GM12878 (cell line): ENCODE measurements around the gene FXYD7. TPM values are rescaled to one million over a fixed set of nuclear protein-coding genes. Genes with fewer than 3 reads are reported as not detected.

Source experiments
- ATAC-seq: fragments of 200-7000 bp; cut with Tn5 transposase; 3 replicates; pipeline ENCODE4 v1.9.1; 2020; ENCODE audit warnings: mild to moderate bottlenecking, moderate library complexity
- BruUV-seq: library from RNA; stranded (reverse); fragments of 400-500 nt; replicated peaks from 2 replicates; lab custom pipeline; 2021; lab: Mats Ljungman, UMichigan
- CTCF ChIA-PET: fragments of 300-600 bp; sonication (Branson Sonifier 250); formaldehyde crosslinking; extraction: SDS; loops from one replicate; lab custom pipeline; 2021; ENCODE audit warnings: inconsistent platforms; lab: Yijun Ruan, JAX
- POLR2A ChIA-PET: fragments of 350-600 bp; formaldehyde crosslinking; extraction: SDS; loops from one replicate; lab custom pipeline; 2021; ENCODE audit warnings: inconsistent platforms; lab: Charles Lee
- RAD21 ChIA-PET: fragments of 300-600 bp; sonication (Branson Sonifier 250); formaldehyde crosslinking; loops from one replicate; lab custom pipeline; 2023; ENCODE audit warnings: antibody characterized with exemption; ENCODE audit not compliant: unreplicated experiment; lab: Charles Lee
- SMC1A ChIA-PET: fragments of 300-600 bp; sonication (Branson Sonifier 250); formaldehyde crosslinking; loops from one replicate; lab custom pipeline; 2023; ENCODE audit not compliant: unreplicated experiment, uncharacterized antibody; lab: Charles Lee
- DNase-seq: peaks from one replicate; pipeline ENCODE4 v3.0.0-alpha.2; 2011; ENCODE audit warnings: low read depth, low spot score
- FAIRE-seq: peaks from 3 replicates; lab custom pipeline; 2011; peaks lifted over from hg19 to GRCh38; lab: Jason Lieb, UNC
- H2AFZ ChIP-seq: 2 replicates; pipeline ENCODE4 v1.6.0; 2011; ENCODE audit warnings: low read depth, low read length, control low read depth; ENCODE audit not compliant: control insufficient read depth
- H3K27ac ChIP-seq: 2 replicates; pipeline ENCODE4 v1.5.1; 2011; ENCODE audit warnings: control low read depth; ENCODE audit not compliant: control insufficient read depth, insufficient read depth
- H3K27me3 ChIP-seq, 2 experiments: replicated peaks in 1 of 2; 2 replicates each; pipeline versions ENCODE4 v1.6.0 to v1.6.1; 2011; ENCODE audit warnings: low read length in 1 of 2; ENCODE audit not compliant: control insufficient read depth in 2 of 2, insufficient read depth in 2 of 2
- H3K36me3 ChIP-seq, 2 experiments: 2 replicates each; pipeline ENCODE4 v1.5.1; 2011; ENCODE audit warnings: low read length in 1 of 2; ENCODE audit not compliant: control insufficient read depth in 2 of 2, insufficient read depth in 2 of 2
- H3K4me1 ChIP-seq: 2 replicates; pipeline ENCODE4 v1.6.1; 2011; ENCODE audit warnings: mild to moderate bottlenecking, low read length, moderate library complexity, mixed read lengths; ENCODE audit not compliant: control insufficient read depth, insufficient read depth
- H3K4me2 ChIP-seq: 2 replicates; pipeline ENCODE4 v1.6.0; 2011; ENCODE audit warnings: control low read depth; ENCODE audit not compliant: control insufficient read depth, insufficient read depth
- H3K4me3 ChIP-seq: fragments of 200-600 bp; sonication (generic); 2 replicates; pipeline ENCODE4 v1.5.1; 2016
- H3K79me2 ChIP-seq: 2 replicates; pipeline ENCODE4 v1.6.0; 2011; ENCODE audit warnings: low read length; ENCODE audit not compliant: control insufficient read depth, insufficient read depth
- H3K9ac ChIP-seq: 2 replicates; pipeline ENCODE4 v1.8.0; 2011; ENCODE audit warnings: low read length, control low read depth, mixed read lengths; ENCODE audit not compliant: control insufficient read depth, insufficient read depth
- H3K9me3 ChIP-seq: replicated peaks from 3 replicates; pipeline ENCODE4 v1.5.1; 2011; ENCODE audit warnings: mild to moderate bottlenecking, low read length; ENCODE audit not compliant: control insufficient read depth, insufficient read depth
- H4K20me1 ChIP-seq: 2 replicates; pipeline ENCODE4 v1.6.0; 2011; ENCODE audit not compliant: control insufficient read depth, insufficient read depth
- CREM ChIP-seq: IDR thresholded peaks from 2 replicates; pipeline ENCODE4 v1.6.1; 2014; ENCODE audit warnings: antibody characterized with exemption, low read depth
- KLF5 ChIP-seq: fragments of 450-650 bp; IDR thresholded peaks from 2 replicates; pipeline ENCODE4 v1.6.1; 2014; ENCODE audit warnings: mild to moderate bottlenecking; ENCODE audit not compliant: partially characterized antibody
- NR2F1 ChIP-seq: fragments of 450-650 bp; conservative IDR thresholded peaks from 2 replicates; pipeline ENCODE4 v1.6.1; 2017; ENCODE audit warnings: mild to moderate bottlenecking
- PAX8 ChIP-seq: fragments of 450-650 bp; IDR thresholded peaks from 2 replicates; pipeline ENCODE4 v1.6.1; 2017; ENCODE audit warnings: mild to moderate bottlenecking, moderate library complexity
- POLR2AphosphoS2 ChIP-seq: IDR thresholded peaks from 2 replicates; pipeline ENCODE4 v1.6.1; 2011; ENCODE audit warnings: low read depth, mild to moderate bottlenecking, low read length, improper control_type of control experiment, moderate library complexity
- RUNX3 ChIP-seq: IDR thresholded peaks from 2 replicates; pipeline ENCODE4 v1.6.1; 2012; ENCODE audit warnings: low read length, inconsistent platforms
- SMC3 ChIP-seq: IDR thresholded peaks from 2 replicates; pipeline ENCODE4 v1.6.1; 2011; ENCODE audit warnings: low read length, improper control_type of control experiment, borderline replicate concordance
- TAF1 ChIP-seq: IDR thresholded peaks from 2 replicates; pipeline ENCODE4 v1.6.1; 2011; ENCODE audit warnings: mild to moderate bottlenecking, low read depth, low read length, borderline replicate concordance
- WGBS: methylation state at CpG from one replicate; pipeline ENCODE4 v1.1.6; 2016; ENCODE audit warnings: low lambda C conversion rate; ENCODE audit not compliant: insufficient replicate concordance, insufficient coverage; ENCODE audit errors: missing lambda C conversion rate; 5-methylcytosine and 5-hydroxymethylcytosine counted together
- in situ Hi-C: fragments of 300-500 bp; cut with MboI; formaldehyde crosslinking; loops from 9 replicates; pipeline ENCODE4 v1.14.3; 2018; ENCODE audit warnings: mixed read lengths
- intact Hi-C: fragments of 100-400 bp; cut with micrococcal nuclease; formaldehyde crosslinking; loops from one replicate; pipeline ENCODE4 v1.14.2; 2022; ENCODE audit not compliant: unreplicated experiment
- polyA plus RNA-seq, 11 experiments: library from polyadenylated mRNA; depleted of rRNA in 4 of 11; unstranded in 6 of 11; stranded (reverse) in 5 of 11; fragments of >200 nt; fragmentation: Nextera tagmentation in 4 of 11; fragmentation: Illumina TruSeq in 1 of 11; extraction: Ambion mirVana in 4 of 11; extraction: Trizol in 1 of 11; gene quantifications; 1 replicate in 1 of 11; 2 replicates in 10 of 11; pipeline versions ENCODE4 v1.2.1 to v1.2.3, GENCODE V29; 2011 to 2016; ENCODE audit warnings: inconsistent platforms in 2 of 11, missing spikeins in 2 of 11, low read depth in 1 of 11
- total RNA-seq, 4 experiments: library from RNA; depleted of rRNA in 3 of 4; stranded (reverse); fragments of >200 nt in 3 of 4; fragmentation: Illumina TruSeq in 1 of 4; extraction: Trizol in 1 of 4; gene quantifications; 2 replicates each; pipeline versions ENCODE4 v1.2.1 to v1.2.3, GENCODE V29; 2013 to 2021
- TF ChIP-seq, protein P1 (sequence below): fragments of 450-650 bp; IDR thresholded peaks from 2 replicates; pipeline ENCODE4 v1.6.1; 2014; ENCODE audit warnings: mild to moderate bottlenecking
- TF ChIP-seq, protein P2 (sequence below): fragments of 150-350 bp; IDR thresholded peaks from 2 replicates; pipeline ENCODE4 v1.6.1; 2014; ENCODE audit warnings: mild to moderate bottlenecking, low read depth, low read length
- TF ChIP-seq, protein P3 (sequence below): IDR thresholded peaks from 2 replicates; pipeline ENCODE4 v1.6.1; 2012; ENCODE audit warnings: low read depth, low read length, improper control_type of control experiment

The FXYD7 gene
- total and polyA plus RNA-seq, 10 of the 15 experiments (the other 5 are each of a cell fraction or from before 2014, with no cell fraction given), result 0.07 to 0.28 (median 0.12) TPM; not detected in 7

DNA sequence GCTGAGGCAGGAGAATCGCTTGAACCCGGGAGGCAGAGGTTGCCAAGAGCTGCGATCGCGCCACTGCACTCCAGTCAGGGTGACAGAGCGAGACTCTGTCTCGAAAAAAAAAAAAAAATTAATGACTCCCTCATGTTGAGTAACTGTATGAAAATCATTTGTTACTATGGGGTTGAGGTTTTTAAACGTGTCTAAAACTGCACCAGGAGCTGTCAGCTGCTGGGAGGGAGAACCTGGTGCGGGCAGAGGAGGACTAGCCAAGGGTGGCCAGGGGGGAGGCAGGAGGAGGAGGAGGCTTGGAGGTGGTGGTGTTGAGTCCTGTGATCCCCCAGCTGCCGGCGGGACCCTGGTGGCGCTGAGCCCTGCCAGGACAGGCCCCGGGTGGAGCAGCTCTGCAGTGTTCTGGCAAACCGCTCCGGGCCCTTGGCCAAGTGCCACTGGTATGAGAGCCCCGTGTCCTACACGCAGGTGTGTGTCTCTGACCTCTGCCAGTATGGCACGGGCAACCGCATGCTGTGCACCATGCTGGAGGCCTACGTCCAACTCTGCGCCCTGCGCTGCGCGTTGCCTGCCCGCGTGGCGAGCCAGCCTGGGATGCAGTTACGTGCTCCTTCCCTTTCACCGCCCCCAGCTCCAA lies 44.5 kb upstream of the FXYD7 start:
- no peaks in the 10 kb centered on the region for H3K9me3 ChIP-seq
- FAIRE-seq, result no peak
- H3K4me3 ChIP-seq, result no peak overlapping the region
- WGBS, result 71% methylated on average over 29 of the region's 29 CpGs
- intact Hi-C loops, result no loop called here
- H3K27me3 ChIP-seq, result no peaks in the 10 kb centered on the region; a peak in 1 of 4 replicates
- H2AFZ ChIP-seq, result no peak overlapping the region
- BruUV-seq, result no TSS peak
- no peak overlapping the region for H3K27ac ChIP-seq
- no peak overlapping the region for H3K9ac ChIP-seq
- no peaks in the 10 kb centered on the region for H3K79me2 ChIP-seq
- TF ChIP-seq PAX8 (no peak), KLF5 (no peak), TAF1 (no peak), CREM (no peak), RUNX3 (no peak), SMC3 (no peak), NR2F1 (no peak), POLR2AphosphoS2 (no peak)
- TF ChIP-seq, protein P1, sequence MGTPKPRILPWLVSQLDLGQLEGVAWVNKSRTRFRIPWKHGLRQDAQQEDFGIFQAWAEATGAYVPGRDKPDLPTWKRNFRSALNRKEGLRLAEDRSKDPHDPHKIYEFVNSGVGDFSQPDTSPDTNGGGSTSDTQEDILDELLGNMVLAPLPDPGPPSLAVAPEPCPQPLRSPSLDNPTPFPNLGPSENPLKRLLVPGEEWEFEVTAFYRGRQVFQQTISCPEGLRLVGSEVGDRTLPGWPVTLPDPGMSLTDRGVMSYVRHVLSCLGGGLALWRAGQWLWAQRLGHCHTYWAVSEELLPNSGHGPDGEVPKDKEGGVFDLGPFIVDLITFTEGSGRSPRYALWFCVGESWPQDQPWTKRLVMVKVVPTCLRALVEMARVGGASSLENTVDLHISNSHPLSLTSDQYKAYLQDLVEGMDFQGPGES, result no peak
- TF ChIP-seq, protein P2, sequence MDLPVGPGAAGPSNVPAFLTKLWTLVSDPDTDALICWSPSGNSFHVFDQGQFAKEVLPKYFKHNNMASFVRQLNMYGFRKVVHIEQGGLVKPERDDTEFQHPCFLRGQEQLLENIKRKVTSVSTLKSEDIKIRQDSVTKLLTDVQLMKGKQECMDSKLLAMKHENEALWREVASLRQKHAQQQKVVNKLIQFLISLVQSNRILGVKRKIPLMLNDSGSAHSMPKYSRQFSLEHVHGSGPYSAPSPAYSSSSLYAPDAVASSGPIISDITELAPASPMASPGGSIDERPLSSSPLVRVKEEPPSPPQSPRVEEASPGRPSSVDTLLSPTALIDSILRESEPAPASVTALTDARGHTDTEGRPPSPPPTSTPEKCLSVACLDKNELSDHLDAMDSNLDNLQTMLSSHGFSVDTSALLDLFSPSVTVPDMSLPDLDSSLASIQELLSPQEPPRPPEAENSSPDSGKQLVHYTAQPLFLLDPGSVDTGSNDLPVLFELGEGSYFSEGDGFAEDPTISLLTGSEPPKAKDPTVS, result no peak
- TF ChIP-seq, protein P3, sequence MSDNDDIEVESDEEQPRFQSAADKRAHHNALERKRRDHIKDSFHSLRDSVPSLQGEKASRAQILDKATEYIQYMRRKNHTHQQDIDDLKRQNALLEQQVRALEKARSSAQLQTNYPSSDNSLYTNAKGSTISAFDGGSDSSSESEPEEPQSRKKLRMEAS, result no peak
- TF ChIP-seq, all 136 proteins: peak for 0
- ChIA-PET RAD21 (no interaction called here), POLR2A (no interaction called here), CTCF (interaction anchor here (0.9 to 1.3 kb wide), 3 partner anchors 18 to 32 kb away, joined by 3 read pairs; partner anchors contain the start of gene FXYD3), SMC1A (no interaction called here)
- no peaks in the 10 kb centered on the region for H3K36me3 ChIP-seq
- no peak overlapping the region for H3K4me2 ChIP-seq
- in situ Hi-C loops, result no loop called here
- no peaks in the 10 kb centered on the region for H4K20me1 ChIP-seq
- no peaks in the 10 kb centered on the region for H3K4me1 ChIP-seq
- ATAC-seq (no peak), DNase-seq (no peak)
